HG02571 (cell line): ENCODE data around the gene RASGRF1.

Experiments
- ATAC-seq: cut with Tn5 transposase; IDR thresholded peaks from one replicate; pipeline ENCODE4 v1.9.1; 2021; ENCODE audit warnings: mild to moderate bottlenecking, moderate library complexity; ENCODE audit not compliant: unreplicated experiment

Gene RASGRF1

DNA sequence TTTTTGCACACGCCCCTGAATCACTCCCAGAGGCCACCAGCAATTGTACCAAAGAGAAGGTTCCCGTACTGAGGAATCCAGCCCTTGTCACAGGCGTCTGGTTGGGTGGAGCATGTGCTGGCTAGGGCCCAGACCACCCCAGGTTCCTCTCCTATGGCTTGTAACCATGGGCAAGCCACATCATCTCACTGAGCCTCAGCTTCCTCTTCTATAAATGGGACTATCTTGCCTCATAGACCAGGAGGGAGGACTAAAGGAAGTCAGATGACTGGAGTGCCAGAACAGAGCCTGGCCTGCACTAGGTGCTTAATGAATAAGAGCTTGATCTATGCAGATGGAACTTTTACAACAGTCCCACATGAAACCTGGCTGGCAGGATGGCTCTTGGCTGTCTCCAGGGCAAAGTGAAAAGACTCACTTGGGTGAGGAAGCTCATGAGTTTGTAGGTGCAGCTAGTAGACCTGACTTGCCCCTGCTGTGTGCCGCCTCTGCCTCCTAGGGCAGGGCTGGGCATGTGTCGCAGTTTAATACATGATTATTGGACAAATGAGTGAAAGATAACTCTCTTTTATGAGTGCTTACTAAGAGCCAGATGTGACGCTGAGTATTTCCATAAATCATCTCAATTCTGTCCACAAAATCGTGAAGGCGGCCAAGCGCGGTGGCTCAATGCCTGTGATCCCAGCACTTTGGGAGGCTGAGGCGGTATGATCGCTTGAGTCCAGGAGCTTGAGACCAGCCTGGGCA, 175.1 kb downstream of the RASGRF1 start:
- ATAC-seq, result no peak

DNA sequence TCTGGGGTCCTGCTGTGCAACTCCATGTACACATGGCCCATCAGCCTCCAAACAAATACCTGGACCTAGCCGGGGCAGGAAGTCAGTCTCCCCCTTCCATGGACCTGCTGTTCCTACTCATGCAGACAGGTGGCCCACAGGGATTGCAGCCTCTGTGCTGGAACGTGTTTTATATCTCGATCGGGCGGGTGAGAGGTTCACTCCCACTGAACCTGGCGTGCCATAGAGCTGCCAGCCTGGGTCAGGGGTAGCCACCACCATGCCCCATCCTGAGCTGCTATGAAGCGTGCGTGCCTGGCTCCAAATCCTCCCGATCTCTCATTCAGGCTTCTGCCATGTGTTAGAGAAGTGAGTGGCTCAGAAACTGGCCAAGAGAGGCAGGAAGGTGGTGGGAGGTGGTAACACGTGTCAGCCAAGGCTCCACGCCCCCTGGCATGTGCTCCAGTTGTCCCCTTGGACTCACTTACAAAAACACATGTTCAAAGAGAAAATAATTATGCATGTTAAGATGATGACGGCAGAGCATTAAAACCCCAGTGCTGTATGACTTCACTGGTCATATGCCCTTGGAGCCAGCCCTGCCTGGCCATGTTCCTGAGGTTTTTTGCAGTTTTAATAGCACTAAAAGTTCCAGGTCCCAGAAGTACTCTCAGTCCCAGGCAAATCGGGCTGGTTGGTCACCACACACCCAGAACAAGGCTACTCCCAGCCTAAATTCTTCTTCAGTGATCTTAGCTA, 176.4 kb downstream of the RASGRF1 start:
- ATAC-seq, result no peak

GRCh38 chr15:78913012-78913411, 177.6 kb downstream of the RASGRF1 start:
- no peak for ATAC-seq

- ATAC-seq, result no peak
Observed at GRCh38 chr15:78912316-78912715, 178.3 kb downstream of the RASGRF1 start.

GRCh38 chr15:78910271-78910670, 180.3 kb downstream of the RASGRF1 start:
- no peak for ATAC-seq
